ENCODE data around the gene HOXB4. TPM values are rescaled to one million over a fixed set of nuclear protein-coding genes. Genes with fewer than 3 reads are reported as not detected.

The HOXB4 gene
- total RNA-seq, 2 experiments from 2014 or later: 1.7 to 2.0 TPM

DNA sequence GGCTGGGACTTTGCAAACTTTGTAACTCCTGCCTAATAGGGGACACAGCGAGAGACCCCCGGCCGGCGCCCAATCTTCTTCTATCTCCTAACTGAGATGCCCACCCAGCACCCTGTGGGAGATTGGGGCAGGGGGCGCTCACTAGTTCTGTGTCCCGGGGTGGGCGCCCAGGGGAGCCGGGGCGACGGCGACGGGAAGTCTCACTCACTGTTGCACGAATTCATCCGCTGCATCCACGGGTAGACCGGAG, 19.3 kb upstream of the HOXB4 start:
- H3K27ac Mint-ChIP-seq: no peak overlapping the region
- ChIA-PET POLR2A (no interaction called here), CTCF (no interaction called here)
- H3K27me3 Mint-ChIP-seq: peaks cover 85% of the 10 kb centered on the region
- peak overlapping the region; percentile 59 for H3K4me3 Mint-ChIP-seq
- no peaks in the 10 kb centered on the region for H3K9me3 Mint-ChIP-seq
- DNase-seq (no peak), ATAC-seq (no peak)
- intact Hi-C loops (cut with micrococcal nuclease): no loop called here
- H3K4me1 Mint-ChIP-seq (ENCODE audit: low read depth): peaks cover 37% of the 10 kb centered on the region
- no peaks in the 10 kb centered on the region for H3K36me3 Mint-ChIP-seq (ENCODE audit: low read depth)
- no peak for TF ChIP-seq CTCF (IDR thresholded peaks at IDR 0.05)

- DNase-seq: no peak
- Mint-ChIP-seq H3K36me3 (ENCODE audit: low read depth) (no peaks in the 10 kb centered on the region), H3K9me3 (no peaks in the 10 kb centered on the region), H3K27ac (no peak overlapping the region), H3K4me3 (peak overlapping the region; percentile 59), H3K4me1 (ENCODE audit: low read depth) (peaks cover 34% of the 10 kb centered on the region), H3K27me3 (peaks cover 84% of the 10 kb centered on the region)
- TF ChIP-seq CTCF (IDR thresholded peaks at IDR 0.05): no peak
- POLR2A ChIA-PET: no interaction called here
- CTCF ChIA-PET: interaction anchor here (0.9 to 4.7 kb wide), 6 partner anchors 9 to 288 kb away, joined by 3 to 45 read pairs (median 7); partner anchors contain the start of gene HOXB6
- peak; percentile 2 for ATAC-seq
- intact Hi-C loops (cut with micrococcal nuclease): no loop called here
Measured at GRCh38 chr17:48596735-48597527, 18.8 kb upstream of the HOXB4 start.

GRCh38 chr17:48596000-48596734, 18.0 kb upstream of the HOXB4 start:
- no peak overlapping the region for H3K27ac Mint-ChIP-seq
- H3K9me3 Mint-ChIP-seq: no peaks in the 10 kb centered on the region
- ATAC-seq (peak; percentile 29), DNase-seq (peak; percentile 59)
- intact Hi-C loops (cut with micrococcal nuclease): no loop called here
- H3K27me3 Mint-ChIP-seq: peaks cover 82% of the 10 kb centered on the region
- H3K4me1 Mint-ChIP-seq (ENCODE audit: low read depth): peaks cover 29% of the 10 kb centered on the region
- CTCF ChIA-PET: interaction anchor here (0.9 to 4.7 kb wide), 8 partner anchors 8 to 333 kb away, joined by 3 to 45 read pairs (median 7); partner anchors contain the start of genes HOXB6 and HOXB9
- POLR2A ChIA-PET: interaction anchor here (0.5 to 1.2 kb wide), 2 partner anchors 14 to 33 kb away, joined by 3 to 4 read pairs; no protein-coding TSS in a partner anchor
- peak overlapping the region; percentile 59 for H3K4me3 Mint-ChIP-seq
- TF ChIP-seq CTCF (IDR thresholded peaks at IDR 0.05): no peak
- H3K36me3 Mint-ChIP-seq (ENCODE audit: low read depth): no peaks in the 10 kb centered on the region

DNA sequence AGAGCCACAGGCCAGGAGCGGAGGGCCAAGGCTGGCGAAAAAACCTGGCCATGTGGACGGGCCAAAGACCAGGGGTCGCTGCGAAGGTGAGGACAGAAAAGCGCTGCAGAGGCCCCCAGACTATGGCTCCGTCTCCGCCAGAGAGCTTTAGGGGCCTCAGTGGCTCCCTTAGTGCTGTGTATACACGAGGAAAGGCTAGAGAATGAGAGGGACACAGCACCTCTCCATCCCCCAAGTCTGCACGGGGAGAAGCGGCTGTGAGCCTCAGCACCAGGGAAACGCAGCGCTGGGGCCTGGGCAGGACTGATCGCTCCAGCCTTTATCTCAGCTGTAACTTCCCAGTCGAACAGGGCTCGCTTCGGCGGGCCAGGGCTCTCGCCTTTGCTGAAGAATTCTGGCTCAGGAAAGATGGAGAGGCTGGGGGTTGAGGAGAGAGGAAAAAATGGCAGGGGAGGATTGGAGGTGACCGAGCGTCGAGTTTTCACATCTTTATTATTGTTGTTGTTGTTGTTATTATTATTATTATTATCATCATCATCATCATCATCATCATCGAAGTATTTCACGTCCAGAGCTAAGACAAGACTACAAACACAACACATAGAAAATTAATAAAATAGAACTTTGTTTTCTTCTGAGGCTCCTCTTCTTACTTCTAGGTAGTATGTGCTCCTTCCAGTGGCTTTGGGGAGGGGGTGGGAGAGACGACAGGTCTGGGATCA, 17.3 kb upstream of the HOXB4 start:
- ChIA-PET POLR2A (interaction anchor here (0.5 to 1.2 kb wide), 3 partner anchors 13 to 33 kb away, joined by 3 to 4 read pairs (median 3); no protein-coding TSS in a partner anchor), CTCF (interaction anchor here (1.2 to 5.7 kb wide), 14 partner anchors 8 to 515 kb away, joined by 3 to 59 read pairs (median 9); partner anchors contain the start of genes HOXB6, HOXB8 and HOXB9)
- peaks cover 29% of the 10 kb centered on the region for H3K4me1 Mint-ChIP-seq (ENCODE audit: low read depth)
- H3K9me3 Mint-ChIP-seq: no peaks in the 10 kb centered on the region
- TF ChIP-seq CTCF (IDR thresholded peaks at IDR 0.05): no peak
- no peak overlapping the region for H3K27ac Mint-ChIP-seq
- DNase-seq (no peak), ATAC-seq (no peak)
- peaks cover 79% of the 10 kb centered on the region for H3K27me3 Mint-ChIP-seq
- intact Hi-C loops (cut with micrococcal nuclease): no loop called here
- no peaks in the 10 kb centered on the region for H3K36me3 Mint-ChIP-seq (ENCODE audit: low read depth)
- no peak overlapping the region for H3K4me3 Mint-ChIP-seq

Data from activated CD8-positive, alpha-beta T cell treated with anti-CD3 and anti-CD28 coated beads for 36 hours (primary cell).